Stimulated activated CD4-positive, alpha-beta T cell treated with anti-CD3 and anti-CD28 coated beads, Interleukin-15, amount 100 ng/mL, for 48 hours (primary cell): Measurements from ENCODE around the gene DDX51.

ENCODE experiments used
- DNase-seq, 2 donors: peaks; one replicate each; pipeline ENCODE4 v3.0.0-alpha.2; 2020; ENCODE audit warnings: low read depth in 2 of 2

DDX51 gene

GRCh38 chr12:132167611-132168310 is 23.6 kb upstream of the DDX51 start:
- DNase-seq, result no peak

DNA sequence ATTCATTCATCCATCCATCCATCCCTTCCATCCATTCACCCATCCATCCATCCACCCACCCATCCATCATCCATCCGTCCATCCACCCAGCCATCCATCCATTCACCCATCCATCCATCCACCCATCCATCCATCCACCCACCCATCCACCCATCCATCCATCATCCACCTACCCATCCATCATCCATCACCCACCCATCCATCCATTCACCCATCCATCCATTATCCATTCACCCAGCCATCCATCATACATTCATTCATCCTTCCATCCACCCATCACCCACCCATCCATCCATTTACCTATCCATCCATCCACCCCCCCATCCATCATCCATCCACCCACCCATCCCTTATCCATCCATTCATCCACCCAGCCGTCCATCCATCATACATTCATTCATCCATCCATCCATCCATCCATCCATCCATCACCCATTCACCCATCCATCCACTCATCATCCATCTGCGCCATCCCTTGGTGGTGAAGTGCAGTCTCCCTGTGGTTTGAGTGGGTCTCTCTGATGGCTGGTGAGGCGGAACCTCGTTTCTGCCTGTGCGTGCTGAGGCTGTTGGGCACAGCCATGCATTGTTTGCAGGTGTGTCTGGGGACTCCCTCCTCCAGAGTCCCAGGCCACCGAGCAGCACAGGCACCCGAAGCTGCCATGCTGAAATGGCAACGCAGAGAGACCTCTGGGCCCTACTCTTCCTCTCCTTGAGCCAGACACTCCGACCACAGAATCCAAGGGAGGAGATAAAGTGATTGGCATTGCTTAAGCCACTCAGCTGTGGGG is 22.9 kb upstream of the DDX51 start:
- no peak for DNase-seq

GRCh38 chr12:132166093-132166492 is 22.0 kb upstream of the DDX51 start:
- DNase-seq, result no peak

GRCh38 chr12:132165584-132165983 is 21.5 kb upstream of the DDX51 start:
- DNase-seq, result no peak

- no peak for DNase-seq
Measured at GRCh38 chr12:132164426-132164825, 20.3 kb upstream of the DDX51 start.

DNA sequence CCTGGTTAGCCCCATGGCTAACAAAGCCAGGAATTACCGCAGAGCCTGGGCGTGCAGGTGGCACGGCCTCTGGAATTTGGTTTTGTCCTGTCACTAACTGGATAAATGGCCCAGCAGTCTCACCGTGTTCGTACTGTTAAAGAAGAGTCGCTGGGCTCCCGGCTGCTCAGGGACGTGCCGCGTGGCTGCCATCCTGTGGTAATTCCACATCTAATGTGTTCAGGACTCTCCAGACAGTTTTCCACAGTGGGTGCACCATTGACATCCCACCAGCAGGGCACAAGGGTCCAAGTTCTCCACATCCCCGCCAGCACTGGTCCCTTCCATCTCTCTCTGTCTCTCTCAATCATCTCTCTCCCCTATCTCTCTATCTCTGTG is 19.8 kb upstream of the DDX51 start:
- no peak for DNase-seq

DNA sequence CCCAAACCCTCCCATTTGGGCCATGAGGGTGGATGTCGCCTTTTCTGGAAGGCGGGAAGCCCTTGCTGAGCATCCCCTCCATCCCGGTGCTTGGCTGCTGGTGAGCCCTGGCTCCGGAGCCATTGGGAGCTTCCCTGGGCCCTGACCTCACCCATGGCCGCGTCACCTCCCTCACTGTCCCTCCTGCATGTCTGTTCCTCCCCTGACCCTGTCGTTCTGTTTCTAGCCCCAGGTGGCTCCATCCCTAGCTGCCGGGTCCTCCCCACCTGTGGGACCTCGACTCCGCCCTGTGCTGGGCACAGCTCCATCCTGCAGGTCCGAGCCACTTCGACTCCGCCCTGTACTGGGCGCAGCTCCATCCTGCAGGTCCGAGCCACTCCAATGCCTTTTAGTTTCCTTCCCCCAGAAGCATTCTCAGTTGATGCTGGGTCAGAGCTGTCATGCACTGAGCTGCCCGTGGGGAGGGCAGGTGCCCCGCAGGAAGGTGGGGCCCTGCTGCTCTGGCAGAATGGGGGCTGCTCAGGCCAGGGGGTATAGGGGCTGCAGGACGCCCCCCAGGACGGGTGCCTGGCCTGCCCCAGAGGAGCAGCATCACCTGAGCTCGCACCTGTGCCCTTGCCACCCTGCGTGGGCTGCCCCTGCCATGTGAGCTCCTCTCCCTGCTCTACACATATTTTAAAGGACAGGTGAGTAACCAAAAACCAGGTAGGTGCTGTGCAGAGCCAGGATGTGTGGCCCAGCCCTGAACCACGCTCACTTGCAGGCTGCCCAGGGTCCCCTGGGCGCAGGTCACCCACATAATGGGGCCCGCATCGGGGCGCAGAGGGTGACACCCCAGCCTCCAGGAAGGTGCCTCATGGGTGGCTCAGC is 19.2 kb upstream of the DDX51 start:
- DNase-seq, result no peak

GRCh38 chr12:132162508-132163031 is 18.5 kb upstream of the DDX51 start:
- DNase-seq, result no peak

DNA sequence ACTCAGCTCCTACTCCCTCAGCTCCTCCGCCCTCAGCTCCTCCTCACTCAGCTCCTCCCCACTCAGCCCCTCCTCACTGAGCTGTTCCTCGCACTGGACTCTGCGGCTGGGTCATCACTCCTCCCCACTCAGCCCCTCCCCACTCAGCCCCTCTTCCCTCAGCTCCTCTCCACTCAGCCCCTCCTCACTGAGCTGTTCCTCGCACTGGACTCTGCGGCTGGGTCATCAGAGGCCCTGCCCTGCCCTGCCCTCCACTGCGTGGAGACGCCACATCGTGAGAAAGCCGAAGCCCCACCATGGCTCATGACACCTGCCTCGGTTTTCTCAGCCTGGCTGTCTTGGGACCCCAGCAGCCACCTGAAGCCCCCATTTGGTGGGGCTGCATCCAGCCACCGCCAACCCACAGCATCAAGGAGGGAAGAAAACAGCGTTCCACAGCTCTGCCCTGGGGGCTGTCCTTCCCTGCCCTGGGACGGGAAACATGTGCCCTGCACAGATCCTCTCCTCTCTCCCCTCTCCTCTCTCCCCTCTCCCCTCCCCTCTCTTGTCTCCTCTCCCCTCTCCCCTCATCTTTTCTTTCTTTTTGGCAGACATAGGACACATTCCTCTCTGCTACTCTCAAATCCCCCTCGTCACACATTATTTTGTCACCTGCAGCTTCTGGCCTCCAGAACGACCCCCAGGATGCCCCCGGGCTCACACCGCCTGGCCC is 17.8 kb upstream of the DDX51 start:
- DNase-seq, result no peak

DNA sequence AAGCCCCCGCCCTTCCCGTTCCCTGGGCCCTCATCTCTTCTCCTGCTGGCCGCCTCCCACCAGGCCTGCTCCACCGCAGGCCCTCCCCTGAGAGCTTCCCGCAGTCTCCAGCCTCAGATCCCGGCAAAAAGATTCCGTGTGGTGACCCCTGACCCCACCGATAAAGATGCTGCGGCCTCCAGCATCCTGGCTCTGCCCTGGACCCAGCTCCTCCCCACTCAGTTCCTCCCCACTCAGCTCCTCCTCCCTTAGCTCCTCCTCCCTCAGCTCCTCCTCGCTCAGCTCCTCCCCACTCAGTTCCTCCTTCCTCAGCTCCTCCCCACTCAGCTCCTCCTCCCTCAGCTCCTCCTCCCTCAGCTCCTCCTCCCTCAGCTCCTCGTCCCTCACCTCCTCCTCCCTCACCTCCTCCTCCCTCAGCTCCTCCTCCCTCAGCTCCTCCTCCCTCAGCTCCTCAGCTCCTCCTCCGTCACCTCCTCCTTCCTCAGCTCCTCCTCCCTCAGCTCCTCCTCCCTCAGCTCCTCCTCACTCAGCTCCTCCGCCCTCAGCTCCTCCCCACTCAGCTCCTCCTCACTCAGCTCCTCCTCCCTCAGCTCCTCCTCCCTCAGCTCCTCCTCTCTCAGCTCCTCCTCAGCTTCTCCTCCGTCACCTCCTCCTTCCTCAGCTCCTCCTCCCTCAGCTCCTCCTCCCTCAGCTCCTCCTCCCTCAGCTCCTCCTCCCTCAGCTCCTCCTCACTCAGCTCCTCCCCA is 17.1 kb upstream of the DDX51 start:
- no peak for DNase-seq

DNA sequence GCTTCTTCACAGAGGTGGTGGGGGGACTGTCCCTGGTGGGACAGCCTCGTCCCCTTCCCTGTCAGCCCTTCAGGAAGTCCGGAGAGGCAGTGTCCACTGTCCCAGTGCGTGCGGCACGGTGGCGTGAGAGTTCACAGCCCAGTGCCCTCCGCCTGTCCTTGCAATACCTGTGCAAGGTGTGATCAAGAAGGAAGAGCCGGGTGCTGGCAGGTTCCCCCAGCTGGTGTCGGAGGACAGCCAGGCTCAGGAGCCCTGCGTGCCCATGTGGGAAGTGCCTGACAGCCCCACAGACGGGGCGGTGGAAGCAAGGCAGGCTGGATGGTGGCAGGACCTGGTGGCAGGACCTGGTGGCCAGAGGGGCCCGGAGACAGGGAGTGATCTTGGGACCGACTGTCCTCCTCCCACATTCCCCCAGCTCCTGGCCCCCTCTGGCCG is 16.5 kb upstream of the DDX51 start:
- DNase-seq, result no peak

- DNase-seq, result no peak
Measured at GRCh38 chr12:132160016-132160415, 15.9 kb upstream of the DDX51 start.

DNA sequence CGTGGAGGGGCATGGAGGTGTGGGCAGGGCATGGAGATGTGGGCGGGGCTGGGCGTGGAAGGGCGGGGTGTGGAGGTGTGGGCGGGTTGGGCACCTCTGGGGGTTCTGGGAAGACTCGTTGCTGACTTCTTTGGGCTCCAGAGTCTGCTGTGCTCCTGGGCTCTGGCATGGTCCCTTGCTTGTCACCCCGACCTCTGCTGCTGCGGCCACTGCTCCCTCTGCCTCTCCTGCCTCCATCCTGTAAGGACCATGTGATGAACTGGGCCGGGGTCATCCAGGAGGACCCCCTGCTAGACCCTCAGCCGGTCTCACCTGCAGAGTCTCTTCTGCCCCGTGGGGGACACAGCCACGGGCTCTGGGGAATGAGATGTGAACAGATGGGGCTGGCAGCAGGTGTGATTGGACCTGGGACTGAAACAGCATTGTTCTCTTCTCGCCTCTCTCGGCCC is 15.5 kb upstream of the DDX51 start:
- DNase-seq, result no peak

DNA sequence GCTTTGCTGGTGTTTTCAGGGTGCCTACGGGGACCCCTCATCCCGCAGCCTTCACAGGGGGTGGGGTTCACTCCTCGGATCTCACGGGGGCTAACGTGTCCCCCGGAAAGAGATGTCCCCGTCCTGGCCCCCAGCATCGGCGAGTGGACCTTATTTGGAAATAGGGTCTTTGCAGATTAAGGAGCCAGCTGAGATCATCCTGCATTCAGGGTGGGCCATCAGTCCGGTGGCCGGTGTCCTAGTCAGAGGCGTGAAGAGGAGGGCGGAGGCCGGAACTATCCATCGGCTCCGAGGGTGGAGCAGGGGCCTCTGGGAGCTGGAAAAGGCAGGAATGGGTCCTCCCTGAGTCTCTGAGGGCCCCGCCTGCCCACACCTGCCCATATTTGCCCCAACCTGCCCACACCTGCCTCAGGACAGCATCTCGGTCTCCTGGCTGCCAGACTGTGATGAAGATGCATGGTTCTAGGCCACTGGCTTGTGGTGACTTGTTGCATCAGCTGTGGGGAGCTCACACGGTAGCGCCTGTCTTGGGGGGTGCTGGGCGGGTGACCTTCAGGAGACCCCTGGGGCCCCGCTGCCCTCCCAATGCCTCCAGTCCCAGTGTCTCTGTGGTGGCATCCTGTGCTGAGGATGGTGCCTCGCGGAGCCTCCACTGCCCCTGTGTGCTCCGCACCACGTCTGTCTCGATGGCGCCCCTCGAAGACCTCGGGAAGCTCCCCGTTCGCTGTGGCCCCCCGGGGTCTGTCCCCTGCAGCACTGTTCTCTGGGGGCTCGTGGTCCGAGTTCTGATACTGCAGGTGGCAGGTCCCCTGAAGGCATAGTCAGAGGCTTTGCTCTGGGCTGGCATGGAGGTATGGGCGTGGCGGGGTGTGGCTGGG is 14.8 kb upstream of the DDX51 start:
- DNase-seq, result no peak

DNA sequence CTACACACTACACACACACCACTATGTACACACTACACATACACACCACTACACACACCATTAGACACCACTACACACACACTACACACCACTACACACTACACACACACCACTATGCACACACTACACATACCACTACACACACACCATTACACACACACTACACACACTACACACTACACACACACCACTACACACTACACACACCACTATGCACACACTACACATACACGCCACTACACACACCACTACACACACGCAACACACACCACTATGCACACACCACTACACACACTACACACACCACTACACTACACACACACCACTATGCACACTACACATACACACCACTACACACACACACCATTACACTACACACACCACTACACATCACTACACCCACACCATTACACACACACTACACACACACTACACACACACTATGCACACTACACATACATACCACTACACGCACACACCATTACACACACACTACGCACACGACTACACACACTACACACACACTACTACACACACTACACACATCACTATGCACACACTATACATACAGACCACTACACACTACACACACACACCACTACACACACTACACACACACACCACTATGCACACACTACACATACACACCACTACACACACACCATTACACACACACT is 13.8 kb upstream of the DDX51 start:
- no peak for DNase-seq

GRCh38 chr12:132156573-132157325 is 12.6 kb upstream of the DDX51 start:
- DNase-seq, result no peak

DNA sequence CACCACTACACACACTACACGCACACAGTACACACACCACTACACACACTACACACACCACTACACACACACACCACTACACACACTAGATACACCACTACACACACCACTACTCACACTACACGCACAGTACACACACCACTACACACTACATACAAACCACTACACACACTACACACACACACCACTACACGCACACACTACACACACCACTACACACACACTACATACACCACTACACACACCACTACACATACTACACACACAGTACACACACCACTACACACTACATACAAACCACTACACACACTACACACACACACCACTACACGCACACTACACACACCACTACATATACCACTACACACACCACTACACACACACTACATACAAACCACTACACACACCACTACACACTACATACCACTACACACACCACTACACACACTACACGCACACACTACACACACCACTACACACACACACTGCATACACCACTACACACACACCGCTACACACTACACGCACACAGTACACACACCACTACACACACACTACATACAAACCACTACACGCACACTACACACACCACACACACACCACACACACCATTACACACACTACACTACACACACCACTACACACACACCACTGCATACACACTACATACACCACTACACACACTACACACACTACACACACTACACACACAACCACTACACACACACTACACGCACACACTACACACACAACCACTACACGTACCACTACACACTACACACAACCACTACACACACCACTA is 11.9 kb upstream of the DDX51 start:
- no peak for DNase-seq
